SK-N-SH (cell line): Measurements from ENCODE around the gene ZNF462. TPM values are rescaled to one million over a fixed set of nuclear protein-coding genes. Genes with fewer than 3 reads are reported as not detected.

Experiments
- CTCF ChIA-PET: fragments of 300-600, 350-600 bp; formaldehyde crosslinking; extraction: SDS; loops from one replicate; lab custom pipeline; 2021; lab: Yijun Ruan, JAX
- POLR2A ChIA-PET: fragments of 350-600 bp; sonication (Branson Sonifier 250); formaldehyde crosslinking; extraction: SDS; loops from one replicate; lab custom pipeline; 2020; ENCODE audit warnings: antibody characterized with exemption, inconsistent platforms; lab: Yijun Ruan, JAX
- DNase-seq: peaks from one replicate; pipeline ENCODE4 v3.0.0; 2012
- H2AFZ ChIP-seq: fragments of 200-600 bp; sonication (generic); 2 replicates; pipeline ENCODE4 v1.8.1; 2016; ENCODE audit warnings: antibody characterized with exemption, mild to moderate bottlenecking, low read depth
- H3F3A ChIP-seq: fragments of 200-600 bp; sonication (generic); replicated peaks from 2 replicates; pipeline ENCODE3; 2016; ENCODE audit warnings: antibody characterized with exemption, mild to moderate bottlenecking; ENCODE audit not compliant: insufficient read depth
- H3K27ac ChIP-seq, 2 experiments: fragments of 200-500 bp in 1 of 2; fragments of 200-600 bp in 1 of 2; sonication (Bioruptor generic) in 1 of 2; sonication (generic), shearing (Covaris generic) in 1 of 2; 2 replicates each; pipeline versions ENCODE4 v1.5.1 to v1.6.1; 2014 to 2016; ENCODE audit warnings: low read depth in 2 of 2, inconsistent platforms in 1 of 2, low read length in 1 of 2, mild to moderate bottlenecking in 1 of 2, mixed read lengths in 1 of 2
- H3K27me3 ChIP-seq: fragments of 200-600 bp; sonication (generic), shearing (Covaris generic); 2 replicates; pipeline ENCODE4 v1.6.1; 2016; ENCODE audit warnings: mixed run types; ENCODE audit not compliant: insufficient read depth
- H3K36me3 ChIP-seq, 2 experiments: fragments of 200-500 bp in 1 of 2; fragments of 200-600 bp in 1 of 2; sonication (Bioruptor generic) in 1 of 2; sonication (generic) in 1 of 2; replicated peaks in 1 of 2; 2 replicates each; pipeline versions ENCODE3 to v1.5.1; 2014 to 2016; ENCODE audit warnings: low read length in 1 of 2, mild to moderate bottlenecking in 1 of 2; ENCODE audit not compliant: insufficient read depth in 2 of 2, control insufficient read depth in 1 of 2
- H3K4me1 ChIP-seq, 2 experiments: fragments of 200-500 bp in 1 of 2; fragments of 200-600 bp in 1 of 2; sonication (Bioruptor generic) in 1 of 2; sonication (generic), shearing (Covaris generic) in 1 of 2; 2 replicates each; pipeline versions ENCODE4 v1.5.1 to v1.6.1; 2014 to 2016; ENCODE audit warnings: low read depth in 1 of 2, low read length in 1 of 2, mixed run types in 1 of 2; ENCODE audit not compliant: insufficient read depth in 2 of 2, control insufficient read depth in 1 of 2
- H3K4me2 ChIP-seq: fragments of 200-600 bp; sonication (generic), shearing (Covaris generic); 2 replicates; pipeline ENCODE4 v1.6.1; 2017; ENCODE audit warnings: mixed run types
- H3K4me3 ChIP-seq, 2 experiments: fragments of 200-500 bp in 1 of 2; fragments of 200-600 bp in 1 of 2; sonication (Bioruptor generic) in 1 of 2; sonication (generic), shearing (Covaris generic) in 1 of 2; 2 replicates each; pipeline versions ENCODE4 v1.5.1 to v1.8.1; 2014 to 2016; ENCODE audit warnings: low read depth in 2 of 2, inconsistent platforms in 1 of 2, low read length in 1 of 2, mild to moderate bottlenecking in 1 of 2, mixed read lengths in 1 of 2, moderate library complexity in 1 of 2
- H3K79me2 ChIP-seq: fragments of 200-600 bp; sonication (generic); 2 replicates; pipeline ENCODE4 v1.8.1; 2017; ENCODE audit warnings: mild to moderate bottlenecking; ENCODE audit not compliant: insufficient read depth
- H3K9ac ChIP-seq: fragments of 200-600 bp; sonication (generic); 2 replicates; pipeline ENCODE4 v1.6.1; 2017; ENCODE audit warnings: mixed run types
- H3K9me2 ChIP-seq: fragments of 200-600 bp; sonication (generic); 2 replicates; pipeline ENCODE4 v1.6.1; 2017; ENCODE audit warnings: mixed run types
- H3K9me3 ChIP-seq: fragments of 200-600 bp; sonication (generic); 2 replicates; pipeline ENCODE4 v1.6.1; 2017; ENCODE audit warnings: mixed run types, mild to moderate bottlenecking, moderate library complexity
- H4K20me1 ChIP-seq: fragments of 200-600 bp; sonication (generic); 2 replicates; pipeline ENCODE4 v1.6.1; 2017; ENCODE audit warnings: mild to moderate bottlenecking, mixed run types; ENCODE audit not compliant: insufficient read depth
- CHD2 ChIP-seq: fragments of 150-350 bp; IDR thresholded peaks from 2 replicates; pipeline ENCODE4 v1.6.1; 2018; ENCODE audit warnings: low read length; ENCODE audit not compliant: partially characterized antibody
- CTCF ChIP-seq: fragments of 200-600 bp; sonication (generic); IDR thresholded peaks from 2 replicates; pipeline ENCODE4 v1.6.1; 2017; ENCODE audit warnings: antibody characterized with exemption, mild to moderate bottlenecking, moderate library complexity
- FOXJ3 ChIP-seq: sonication (generic); formaldehyde crosslinking; IDR thresholded peaks from 2 replicates; pipeline ENCODE4 v1.5.1; 2020; ENCODE audit warnings: mild to moderate bottlenecking, missing genetic modification reagents
- IRF3 ChIP-seq: fragments of 150-350 bp; IDR thresholded peaks from 2 replicates; pipeline ENCODE4 v1.6.1; 2016; ENCODE audit warnings: mild to moderate bottlenecking, low read depth, low read length
- POLR2AphosphoS5 ChIP-seq: IDR thresholded peaks from 2 replicates; pipeline ENCODE4 v1.6.1; 2012; ENCODE audit warnings: low read depth, low read length
- TEAD4 ChIP-seq: IDR thresholded peaks from 2 replicates; pipeline ENCODE4 v1.4.0; 2012; ENCODE audit warnings: mild to moderate bottlenecking, borderline replicate concordance; ENCODE audit not compliant: insufficient read depth
- USF1 ChIP-seq: IDR thresholded peaks from 2 replicates; pipeline ENCODE4 v1.4.0; 2012; ENCODE audit warnings: low read depth, borderline replicate concordance
- WGBS: methylation state at CpG from one replicate; pipeline ENCODE4 v1.1.6; 2017; ENCODE audit warnings: low lambda C conversion rate; 5-methylcytosine and 5-hydroxymethylcytosine counted together
- polyA plus RNA-seq, 3 experiments: library from polyadenylated mRNA; depleted of rRNA; stranded (reverse); fragments of >200 nt; gene quantifications; 2 replicates each; pipeline ENCODE4 v1.2.3, GENCODE V29; 2012

The ZNF462 gene
- polyA plus RNA-seq, 1 of the 3 experiments (the other 2 are of a cell fraction) = 5.2 TPM

- DNase-seq = no peak
- no peaks in the 10 kb centered on the region for H3F3A ChIP-seq
- no peak overlapping the region for H3K4me3 ChIP-seq
- H3K9me3 ChIP-seq = no peaks in the 10 kb centered on the region
- no peak for TF ChIP-seq CHD2
- no peak for TF ChIP-seq FOXJ3 (CRISPR knock-in tag)
- no peak for TF ChIP-seq USF1
- no peak overlapping the region for H2AFZ ChIP-seq
- no peaks in the 10 kb centered on the region; the same call in 1 of the 2 replicates for H3K9me2 ChIP-seq
- no peaks in the 10 kb centered on the region for H4K20me1 ChIP-seq
- no peak overlapping the region for H3K4me2 ChIP-seq
- H3K27ac ChIP-seq = no peak overlapping the region
- ChIA-PET POLR2A (no interaction called here), CTCF (no interaction called here)
- H3K4me1 ChIP-seq = no peaks in the 10 kb centered on the region
- WGBS = 97% methylated on average over 3 of the region's 3 CpGs
- H3K27me3 ChIP-seq = no peaks in the 10 kb centered on the region
- peaks cover 44 to 94% of the 10 kb centered on the region in 2 experiments for H3K36me3 ChIP-seq
- H3K79me2 ChIP-seq = no peaks in the 10 kb centered on the region
- no peak overlapping the region for H3K9ac ChIP-seq
These were observed 69.7 kb downstream of the ZNF462 start for GRCh38 chr9:106932675-106933074.

GRCh38 chr9:106933470-106933869, 70.5 kb downstream of the ZNF462 start:
- TF ChIP-seq TEAD4 (no peak), CHD2 (no peak), POLR2AphosphoS5 (no peak), IRF3 (no peak), CTCF (no peak)
- TF ChIP-seq, all 33 proteins: peak for 0
- H3K4me2 ChIP-seq = no peak overlapping the region
- 96% methylated on average over 2 of the region's 2 CpGs for WGBS
- POLR2A ChIA-PET = no interaction called here
- no peak overlapping the region for H2AFZ ChIP-seq
- H3F3A ChIP-seq = no peaks in the 10 kb centered on the region
- H3K9me3 ChIP-seq = no peaks in the 10 kb centered on the region
- H3K36me3 ChIP-seq = peaks cover 45 to 94% of the 10 kb centered on the region in 2 experiments
- H3K4me1 ChIP-seq = no peaks in the 10 kb centered on the region
- H3K9me2 ChIP-seq = no peaks in the 10 kb centered on the region; the same call in 1 of the 2 replicates
- no peak overlapping the region for H3K4me3 ChIP-seq
- no peak for DNase-seq
- CTCF ChIA-PET = no interaction called here
- H4K20me1 ChIP-seq = no peaks in the 10 kb centered on the region
- H3K27me3 ChIP-seq = no peaks in the 10 kb centered on the region
- H3K79me2 ChIP-seq = no peaks in the 10 kb centered on the region
- H3K9ac ChIP-seq = no peak overlapping the region
- H3K27ac ChIP-seq = no peak overlapping the region
